ENCODE data around the gene KLHL41. TPM values are rescaled to one million over a fixed set of nuclear protein-coding genes. Genes with fewer than 3 reads are reported as not detected.

KLHL41 gene
- total RNA-seq: under 1 TPM in 1 of 2 experiments, not detected in 1; 0.08 TPM

- ChIA-PET CTCF (interaction anchor here (1.2 kb wide), 1 partner anchor 19 kb away, joined by 3 read pairs; no protein-coding TSS in a partner anchor), POLR2A (no interaction called here)
- Mint-ChIP-seq H3K27me3 (no peaks in the 10 kb centered on the region), H3K9me3 (no peaks in the 10 kb centered on the region), H3K4me3 (no peak within 1 kb of the TSS), H3K27ac (no peak within 1 kb of the TSS), H3K4me1 (no peaks in the 10 kb centered on the region), H3K36me3 (ENCODE audit: low read depth) (no peaks in the 10 kb centered on the region)
- DNase-seq: no peak
These were observed at the start of gene KLHL41 for GRCh38 chr2:169509298-169509885. Gene KLHL41 (plus strand): TSS chr2:169509702. CDS start chr2:169509779, 77 bp downstream.

GRCh38 chr2:169461143-169461542 is 48.4 kb upstream of the KLHL41 start:
- no peak for DNase-seq
- no peaks in the 10 kb centered on the region for H3K4me1 Mint-ChIP-seq
- no peaks in the 10 kb centered on the region for H3K36me3 Mint-ChIP-seq (ENCODE audit: low read depth)
- H3K27me3 Mint-ChIP-seq: peaks cover 11% of the 10 kb centered on the region
- no peak overlapping the region for H3K4me3 Mint-ChIP-seq
- H3K9me3 Mint-ChIP-seq: no peaks in the 10 kb centered on the region
- POLR2A ChIA-PET: no interaction called here
- H3K27ac Mint-ChIP-seq: no peak overlapping the region
- CTCF ChIA-PET: interaction anchor here (0.5 to 0.8 kb wide), 2 partner anchors 16 to 340 kb away, joined by 3 to 5 read pairs; no protein-coding TSS in a partner anchor

- no peaks in the 10 kb centered on the region for H3K9me3 Mint-ChIP-seq
- no peak overlapping the region for H3K4me3 Mint-ChIP-seq
- no peaks in the 10 kb centered on the region for H3K4me1 Mint-ChIP-seq
- H3K36me3 Mint-ChIP-seq (ENCODE audit: low read depth): no peaks in the 10 kb centered on the region
- peaks cover 2% of the 10 kb centered on the region for H3K27me3 Mint-ChIP-seq
- POLR2A ChIA-PET: no interaction called here
- CTCF ChIA-PET: no interaction called here
- DNase-seq: no peak
- H3K27ac Mint-ChIP-seq: no peak overlapping the region
These were observed 46.4 kb upstream of the KLHL41 start for GRCh38 chr2:169462896-169463695.

- ChIA-PET POLR2A (no interaction called here), CTCF (interaction anchor here (0.6 to 0.9 kb wide), 2 partner anchors 15 to 1381 kb away, joined by 3 read pairs; partner anchors contain the start of gene BBS5)
- no peaks in the 10 kb centered on the region for H3K9me3 Mint-ChIP-seq
- H3K27me3 Mint-ChIP-seq: peaks cover 2% of the 10 kb centered on the region
- no peaks in the 10 kb centered on the region for H3K4me1 Mint-ChIP-seq
- H3K27ac Mint-ChIP-seq: no peak overlapping the region
- no peaks in the 10 kb centered on the region for H3K36me3 Mint-ChIP-seq (ENCODE audit: low read depth)
- no peak overlapping the region for H3K4me3 Mint-ChIP-seq
- DNase-seq: no peak
These were observed 45.0 kb upstream of the KLHL41 start for GRCh38 chr2:169464466-169464865.

- Mint-ChIP-seq H3K4me1 (no peaks in the 10 kb centered on the region), H3K9me3 (no peaks in the 10 kb centered on the region), H3K4me3 (no peak overlapping the region), H3K36me3 (ENCODE audit: low read depth) (no peaks in the 10 kb centered on the region), H3K27me3 (peaks cover 2% of the 10 kb centered on the region), H3K27ac (no peak overlapping the region)
- peak; percentile 18 for DNase-seq
- ChIA-PET POLR2A (no interaction called here), CTCF (interaction anchor here (0.9 kb wide), 1 partner anchor 15 kb away, joined by 3 read pairs; the partner anchor contains the start of gene BBS5)
These were observed 44.6 kb upstream of the KLHL41 start for GRCh38 chr2:169464882-169465281.

- Mint-ChIP-seq H3K9me3 (no peaks in the 10 kb centered on the region), H3K36me3 (ENCODE audit: low read depth) (no peaks in the 10 kb centered on the region), H3K4me3 (no peak overlapping the region), H3K27me3 (peaks cover 2% of the 10 kb centered on the region), H3K4me1 (no peaks in the 10 kb centered on the region), H3K27ac (no peak overlapping the region)
- ChIA-PET POLR2A (no interaction called here), CTCF (interaction anchor here (1.0 kb wide), 1 partner anchor 10 kb away, joined by 3 read pairs; the partner anchor contains the start of gene BBS5)
- DNase-seq: no peak
These were observed 40.7 kb upstream of the KLHL41 start for GRCh38 chr2:169468841-169469240.

GRCh38 chr2:169469952-169470572 is 39.4 kb upstream of the KLHL41 start:
- POLR2A ChIA-PET: no interaction called here
- DNase-seq: no peak
- H3K4me1 Mint-ChIP-seq: no peaks in the 10 kb centered on the region
- no peaks in the 10 kb centered on the region for H3K9me3 Mint-ChIP-seq
- H3K27me3 Mint-ChIP-seq: no peaks in the 10 kb centered on the region
- H3K4me3 Mint-ChIP-seq: no peak overlapping the region
- H3K27ac Mint-ChIP-seq: no peak overlapping the region
- CTCF ChIA-PET: interaction anchor here (1.0 kb wide), 1 partner anchor 9 kb away, joined by 3 read pairs; the partner anchor contains the start of gene BBS5
- H3K36me3 Mint-ChIP-seq (ENCODE audit: low read depth): no peaks in the 10 kb centered on the region

GRCh38 chr2:169472249-169472648 is 37.3 kb upstream of the KLHL41 start:
- no peaks in the 10 kb centered on the region for H3K4me1 Mint-ChIP-seq
- no peak for DNase-seq
- ChIA-PET POLR2A (no interaction called here), CTCF (interaction anchor here (1.0 kb wide), 1 partner anchor 9 kb away, joined by 5 read pairs; no protein-coding TSS in a partner anchor)
- no peaks in the 10 kb centered on the region for H3K36me3 Mint-ChIP-seq (ENCODE audit: low read depth)
- H3K27me3 Mint-ChIP-seq: no peaks in the 10 kb centered on the region
- no peak overlapping the region for H3K27ac Mint-ChIP-seq
- no peak overlapping the region for H3K4me3 Mint-ChIP-seq
- no peaks in the 10 kb centered on the region for H3K9me3 Mint-ChIP-seq

GRCh38 chr2:169476459-169476858 is 33.0 kb upstream of the KLHL41 start:
- no peaks in the 10 kb centered on the region for H3K9me3 Mint-ChIP-seq
- ChIA-PET POLR2A (no interaction called here), CTCF (no interaction called here)
- H3K4me1 Mint-ChIP-seq: peaks cover 18% of the 10 kb centered on the region
- no peaks in the 10 kb centered on the region for H3K27me3 Mint-ChIP-seq
- H3K36me3 Mint-ChIP-seq (ENCODE audit: low read depth): no peaks in the 10 kb centered on the region
- H3K27ac Mint-ChIP-seq: no peak overlapping the region
- DNase-seq: no peak
- H3K4me3 Mint-ChIP-seq: no peak overlapping the region

- peak overlapping the region; percentile 1 for H3K27ac Mint-ChIP-seq
These were observed 31.2 kb upstream of the KLHL41 start for GRCh38 chr2:169478339-169478738.

GRCh38 chr2:169478745-169479256 is 30.7 kb upstream of the KLHL41 start:
- no peaks in the 10 kb centered on the region for H3K27me3 Mint-ChIP-seq
- peaks cover 18% of the 10 kb centered on the region for H3K4me1 Mint-ChIP-seq
- no peaks in the 10 kb centered on the region for H3K36me3 Mint-ChIP-seq (ENCODE audit: low read depth)
- no peak for DNase-seq
- CTCF ChIA-PET: interaction anchor here (0.9 to 1.8 kb wide), 5 partner anchors 9 to 23 kb away, joined by 3 to 10 read pairs (median 3); no protein-coding TSS in a partner anchor
- H3K9me3 Mint-ChIP-seq: no peaks in the 10 kb centered on the region
- peak overlapping the region; percentile 84 for H3K4me3 Mint-ChIP-seq
- peak overlapping the region; percentile 65 for H3K27ac Mint-ChIP-seq
- POLR2A ChIA-PET: no interaction called here

More at GRCh38 chr2:169478339-169478738, 31.2 kb upstream of the KLHL41 start:
- ChIA-PET POLR2A (no interaction called here), CTCF (interaction anchor here (1.0 kb wide), 2 partner anchors 10 to 23 kb away, joined by 3 to 4 read pairs; no protein-coding TSS in a partner anchor)
- H3K4me3 Mint-ChIP-seq: peak overlapping the region; percentile 57
- no peak for DNase-seq
- no peaks in the 10 kb centered on the region for H3K27me3 Mint-ChIP-seq
- no peaks in the 10 kb centered on the region for H3K9me3 Mint-ChIP-seq
- H3K4me1 Mint-ChIP-seq: peaks cover 18% of the 10 kb centered on the region
- no peaks in the 10 kb centered on the region for H3K36me3 Mint-ChIP-seq (ENCODE audit: low read depth)

- no peaks in the 10 kb centered on the region for H3K36me3 Mint-ChIP-seq (ENCODE audit: low read depth)
- ChIA-PET CTCF (interaction anchor here (0.8 to 1.8 kb wide), 4 partner anchors 8 to 15 kb away, joined by 3 to 10 read pairs (median 3); no protein-coding TSS in a partner anchor), POLR2A (no interaction called here)
These were observed 30.0 kb upstream of the KLHL41 start, which contains the start of gene BBS5 for GRCh38 chr2:169479257-169480078. Gene BBS5 (plus strand): TSS chr2:169479494. CDS start chr2:169479554, 60 bp downstream.

More at GRCh38 chr2:169479257-169480078, 30.0 kb upstream of the KLHL41 start, which contains the start of gene BBS5:
- Mint-ChIP-seq H3K27ac (peak within 1 kb of the TSS; percentile 65), H3K4me3 (peak within 1 kb of the TSS; percentile 84), H3K27me3 (no peaks in the 10 kb centered on the region), H3K4me1 (peaks cover 18% of the 10 kb centered on the region), H3K9me3 (no peaks in the 10 kb centered on the region)
- peak; percentile 79 for DNase-seq

Measured in activated CD4-positive, alpha-beta T cell treated with anti-CD3 and anti-CD28 coated beads, Interleukin-2, amount 10 ng/mL, durations not matched to agents 7 days and 5 days (primary cell).